ENCODE measurements around the gene DHCR24.

- no peak for TF ChIP-seq CTCF (conservative IDR thresholded peaks at IDR 0.05)
- TF ChIP-seq ZFX (IDR thresholded peaks at IDR 0.05): no peak
These were observed 67.3 kb downstream of the DHCR24 start for GRCh38 chr1:54819733-54820132.
